Thoracic aorta (tissue), 2 donors: ENCODE results near the gene CNTNAP2. TPM values are rescaled to one million over a fixed set of nuclear protein-coding genes. Genes with fewer than 3 reads are reported as not detected.

Source experiments
- ATAC-seq: fragments of 150-250 bp; one replicate; pipeline ENCODE4 v1.8.0; 2017; ENCODE audit warnings: low read depth; ENCODE audit not compliant: insufficient number of reproducible peaks, low FRiP score
- DNase-seq: peaks from one replicate; pipeline ENCODE4 v3.0.0-alpha.2; 2020; ENCODE audit warnings: low spot score
- H3K27ac ChIP-seq, 2 donors: fragments of 200-600 bp; sonication (generic); 1 replicate in 1 of 2; 2 replicates in 1 of 2; pipeline ENCODE4 v1.5.1; 2016; ENCODE audit warnings: mild to moderate bottlenecking in 2 of 2, moderate library complexity in 2 of 2
- H3K27me3 ChIP-seq: fragments of 200-600 bp; sonication (generic); replicated peaks from 2 replicates; pipeline ENCODE4 v1.6.0; 2016; ENCODE audit warnings: mild to moderate bottlenecking; ENCODE audit not compliant: insufficient read depth
- H3K36me3 ChIP-seq: fragments of 200-600 bp; sonication (generic); one replicate; pipeline ENCODE4 v1.5.1; 2016
- H3K4me1 ChIP-seq, 2 donors: fragments of 200-600 bp; sonication (generic); 1 replicate in 1 of 2; 2 replicates in 1 of 2; pipeline versions ENCODE4 v1.5.1 to v1.6.0; 2016; ENCODE audit warnings: low read depth in 2 of 2, mild to moderate bottlenecking in 1 of 2; ENCODE audit not compliant: control insufficient read depth in 1 of 2
- H3K4me3 ChIP-seq: fragments of 200-600 bp; sonication (generic); 2 replicates; pipeline ENCODE4 v1.5.1; 2016; ENCODE audit warnings: mild to moderate bottlenecking
- H3K9me3 ChIP-seq: fragments of 200-600 bp; sonication (generic); 2 replicates; pipeline ENCODE4 v1.5.1; 2016
- total RNA-seq, 2 donors: library from RNA; depleted of rRNA; stranded (reverse); fragments of >200 nt; gene quantifications; one replicate each; pipeline versions ENCODE4 v1.1.0 to v1.2.3, GENCODE V29; 2016
- TF ChIP-seq, protein P1 (sequence below): fragments of 200-600 bp; sonication (generic); IDR thresholded peaks from one replicate; pipeline ENCODE4 v1.5.1; 2019; ENCODE audit warnings: antibody characterized with exemption

CNTNAP2 gene
- total RNA-seq, 2 donors from 2014 or later, result not detected

DNA sequence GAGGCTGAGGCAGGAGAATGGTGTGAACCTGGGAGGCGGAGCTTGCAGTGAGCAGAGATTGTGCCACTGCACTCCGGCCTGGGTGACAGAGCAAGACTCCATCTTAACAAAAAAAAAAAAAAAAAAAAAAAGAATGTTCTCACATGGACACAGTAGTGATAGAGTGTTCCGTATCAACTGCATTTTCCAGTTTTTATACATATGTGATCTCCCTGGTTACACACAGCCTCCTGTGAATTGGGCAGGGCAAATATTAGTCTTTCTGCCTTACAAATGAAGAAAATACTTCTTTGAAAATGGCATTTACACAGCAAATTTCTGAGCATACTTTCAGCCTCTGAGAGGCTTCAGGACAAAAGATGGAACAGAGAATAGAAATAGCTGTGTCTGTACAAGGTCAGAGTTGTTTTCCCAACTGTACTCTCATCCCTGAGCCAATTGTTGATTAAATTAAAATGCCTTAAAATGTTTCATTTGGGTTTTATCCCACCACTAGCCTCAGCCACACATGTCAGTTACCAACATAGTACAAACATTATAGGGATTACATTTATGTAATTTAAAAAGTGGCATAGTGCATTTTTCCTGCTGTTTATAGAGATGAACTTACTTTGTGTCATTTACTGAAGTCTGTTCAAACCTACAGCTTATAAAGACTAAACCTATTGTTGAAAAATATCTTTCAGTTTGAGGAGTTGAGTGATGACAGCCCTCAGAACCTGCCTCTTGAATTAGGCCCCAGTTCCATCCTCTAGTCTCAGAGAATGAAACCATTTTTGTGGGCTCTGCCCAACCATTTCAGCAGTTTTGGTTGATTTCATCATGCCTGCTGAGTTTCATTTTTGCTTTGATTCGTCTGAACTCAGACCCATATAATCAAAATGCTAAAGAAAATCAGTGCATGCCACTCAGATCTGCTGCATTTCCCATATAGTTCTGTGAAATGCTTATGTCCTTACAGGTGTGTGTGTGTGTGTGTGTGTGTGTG lies 1864.5 kb downstream of the CNTNAP2 start:
- Histone ChIP-seq H3K9me3 (no peaks in the 10 kb centered on the region), H3K27me3 (no peaks in the 10 kb centered on the region), H3K27ac (no peak overlapping the region), H3K36me3 (no peaks in the 10 kb centered on the region), H3K4me3 (no peak overlapping the region), H3K4me1 (no peaks in the 10 kb centered on the region)
- ATAC-seq, result no peak
- no peak for DNase-seq
- TF ChIP-seq, protein P1, sequence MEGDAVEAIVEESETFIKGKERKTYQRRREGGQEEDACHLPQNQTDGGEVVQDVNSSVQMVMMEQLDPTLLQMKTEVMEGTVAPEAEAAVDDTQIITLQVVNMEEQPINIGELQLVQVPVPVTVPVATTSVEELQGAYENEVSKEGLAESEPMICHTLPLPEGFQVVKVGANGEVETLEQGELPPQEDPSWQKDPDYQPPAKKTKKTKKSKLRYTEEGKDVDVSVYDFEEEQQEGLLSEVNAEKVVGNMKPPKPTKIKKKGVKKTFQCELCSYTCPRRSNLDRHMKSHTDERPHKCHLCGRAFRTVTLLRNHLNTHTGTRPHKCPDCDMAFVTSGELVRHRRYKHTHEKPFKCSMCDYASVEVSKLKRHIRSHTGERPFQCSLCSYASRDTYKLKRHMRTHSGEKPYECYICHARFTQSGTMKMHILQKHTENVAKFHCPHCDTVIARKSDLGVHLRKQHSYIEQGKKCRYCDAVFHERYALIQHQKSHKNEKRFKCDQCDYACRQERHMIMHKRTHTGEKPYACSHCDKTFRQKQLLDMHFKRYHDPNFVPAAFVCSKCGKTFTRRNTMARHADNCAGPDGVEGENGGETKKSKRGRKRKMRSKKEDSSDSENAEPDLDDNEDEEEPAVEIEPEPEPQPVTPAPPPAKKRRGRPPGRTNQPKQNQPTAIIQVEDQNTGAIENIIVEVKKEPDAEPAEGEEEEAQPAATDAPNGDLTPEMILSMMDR, result no peak

DNA sequence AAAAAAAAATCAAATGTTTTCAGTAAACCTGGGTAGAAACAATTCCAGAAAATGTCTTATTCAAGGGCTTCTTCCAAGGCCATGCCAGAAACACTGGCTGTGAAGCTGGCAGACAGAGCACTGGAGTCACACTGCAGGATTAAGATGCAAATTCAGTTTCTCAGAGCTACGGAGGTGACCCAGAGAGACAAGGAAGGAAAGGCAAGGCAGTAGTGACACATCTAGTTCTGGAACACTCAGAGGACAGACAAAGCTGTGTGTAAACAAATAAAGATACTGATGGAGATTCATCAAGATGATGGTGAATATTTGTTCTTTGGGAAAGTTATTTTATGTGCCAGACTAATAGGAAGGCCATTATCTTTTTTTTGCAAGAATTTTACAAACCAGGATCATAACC lies 1865.7 kb downstream of the CNTNAP2 start:
- no peaks in the 10 kb centered on the region for H3K27me3 ChIP-seq
- TF ChIP-seq, protein P1, result no peak
- no peak overlapping the region for H3K4me3 ChIP-seq
- ATAC-seq (no peak), DNase-seq (no peak)
- H3K4me1 ChIP-seq, result no peaks in the 10 kb centered on the region
- H3K27ac ChIP-seq, result no peak overlapping the region
- H3K36me3 ChIP-seq, result no peaks in the 10 kb centered on the region
- no peaks in the 10 kb centered on the region for H3K9me3 ChIP-seq

DNA sequence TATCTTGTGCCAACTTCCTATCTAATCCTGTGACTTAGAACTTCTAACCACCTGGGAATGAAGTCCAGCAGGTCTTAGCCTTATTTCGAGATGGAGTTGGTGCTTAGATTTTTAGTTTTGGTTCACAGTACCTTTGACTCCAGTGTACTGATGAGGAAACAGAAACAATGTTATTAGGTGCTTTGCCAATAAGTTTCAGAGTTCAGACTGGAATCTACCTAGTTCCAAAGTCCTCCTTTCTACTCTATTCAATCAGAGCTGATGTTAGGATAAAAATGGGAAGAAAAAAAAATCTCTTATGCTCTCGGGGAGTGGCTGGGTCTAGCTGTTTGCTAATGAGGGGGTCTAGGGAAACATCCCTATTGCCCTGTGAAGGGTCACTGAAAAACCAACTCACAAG lies 1867.7 kb downstream of the CNTNAP2 start:
- Histone ChIP-seq H3K9me3 (no peaks in the 10 kb centered on the region), H3K4me1 (no peaks in the 10 kb centered on the region), H3K36me3 (no peaks in the 10 kb centered on the region), H3K27ac (no peak overlapping the region), H3K4me3 (no peak overlapping the region), H3K27me3 (no peaks in the 10 kb centered on the region)
- no peak for ATAC-seq
- TF ChIP-seq, protein P1, result no peak
- no peak for DNase-seq

DNA sequence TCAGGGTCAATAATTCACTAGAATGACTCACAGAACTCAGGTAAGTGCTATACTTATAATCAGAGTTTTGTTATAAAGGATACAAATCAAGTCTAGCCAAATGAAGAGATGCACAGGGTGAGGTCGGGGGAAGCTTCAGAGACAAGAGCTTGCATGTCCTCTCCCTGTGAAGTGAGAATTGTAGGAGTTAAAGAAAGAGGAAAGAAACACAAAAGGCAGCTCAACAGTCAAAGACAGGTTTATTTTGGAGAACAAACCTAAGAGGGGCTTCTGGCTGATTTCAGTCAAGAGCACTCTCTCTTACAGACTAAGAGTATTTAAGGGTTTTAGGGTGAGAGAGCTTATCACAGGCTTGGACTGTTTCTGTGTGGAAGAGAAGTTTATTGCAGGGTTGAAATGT lies 1873.5 kb downstream of the CNTNAP2 start:
- no peaks in the 10 kb centered on the region for H3K9me3 ChIP-seq
- no peaks in the 10 kb centered on the region for H3K27me3 ChIP-seq
- no peak overlapping the region for H3K4me3 ChIP-seq
- TF ChIP-seq, protein P1, result no peak
- H3K4me1 ChIP-seq, result no peaks in the 10 kb centered on the region
- ATAC-seq (no peak), DNase-seq (no peak)
- H3K36me3 ChIP-seq, result no peaks in the 10 kb centered on the region
- no peak overlapping the region for H3K27ac ChIP-seq

DNA sequence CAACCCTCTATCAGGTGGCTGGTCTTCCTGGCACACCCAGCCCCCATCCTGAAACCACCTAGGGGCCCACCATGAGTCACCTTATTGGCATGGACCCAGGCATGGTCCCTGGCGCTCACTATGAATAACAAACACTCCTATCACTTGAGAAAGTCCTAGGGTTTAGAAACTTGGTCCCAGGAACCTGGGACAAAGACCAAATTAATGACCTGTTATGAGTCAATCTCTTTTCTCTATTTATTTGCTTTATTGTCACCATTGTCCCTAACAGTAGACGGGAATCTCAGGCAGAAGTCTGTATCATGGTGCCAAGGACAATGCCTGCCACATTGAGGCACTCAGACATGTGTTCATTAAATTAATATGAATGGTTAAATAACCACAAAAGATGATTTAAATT lies 1874.3 kb downstream of the CNTNAP2 start:
- Histone ChIP-seq H3K4me1 (no peaks in the 10 kb centered on the region), H3K27me3 (no peaks in the 10 kb centered on the region), H3K9me3 (no peaks in the 10 kb centered on the region), H3K36me3 (no peaks in the 10 kb centered on the region), H3K27ac (no peak overlapping the region), H3K4me3 (no peak overlapping the region)
- TF ChIP-seq, protein P1, result no peak
- DNase-seq (no peak), ATAC-seq (no peak)
